ENCODE results near the gene GRK5. TPM values are rescaled to one million over a fixed set of nuclear protein-coding genes. Genes with fewer than 3 reads are reported as not detected.

GRK5 gene
- total RNA-seq, 2 donors from 2014 or later = 4.8 to 10.6 TPM

GRCh38 chr10:119265691-119266090, 58.3 kb downstream of the GRK5 start:
- 94% methylated on average over 6 of the region's 6 CpGs for WGBS
- no peak for DNase-seq (ENCODE audit: low spot score)

GRCh38 chr10:119267384-119267783, 60.0 kb downstream of the GRK5 start:
- no peak for TF ChIP-seq CTCF (IDR thresholded peaks at IDR 0.05)
- intact Hi-C loops (cut with DNase I) = no loop called here

More at GRCh38 chr10:119265691-119266090, 58.3 kb downstream of the GRK5 start:
- H3K36me3 ChIP-seq = no peaks in the 10 kb centered on the region
- intact Hi-C loops (cut with DNase I) = no loop called here
- H3K27me3 ChIP-seq (replicated peaks; ENCODE audit: insufficient read depth) = no peaks in the 10 kb centered on the region
- no peak overlapping the region for H3K4me3 ChIP-seq
- H3K27ac ChIP-seq = no peak overlapping the region
- TF ChIP-seq POLR2A (IDR thresholded peaks at IDR 0.05) (no peak), POLR2AphosphoS5 (IDR thresholded peaks at IDR 0.05) (no peak), CTCF (IDR thresholded peaks at IDR 0.05) (no peak)
- H3K9me3 ChIP-seq = no peaks in the 10 kb centered on the region
- no peaks in the 10 kb centered on the region for H3K4me1 ChIP-seq (replicated peaks)

GRCh38 chr10:119268428-119268827, 61.1 kb downstream of the GRK5 start:
- no peaks in the 10 kb centered on the region for H3K27me3 ChIP-seq (replicated peaks; ENCODE audit: insufficient read depth)
- H3K9me3 ChIP-seq = no peaks in the 10 kb centered on the region
- H3K27ac ChIP-seq = no peak overlapping the region
- intact Hi-C loops (cut with DNase I) = no loop called here
- 94% methylated on average over 7 of the region's 7 CpGs for WGBS
- H3K36me3 ChIP-seq = no peaks in the 10 kb centered on the region
- TF ChIP-seq POLR2AphosphoS5 (IDR thresholded peaks at IDR 0.05) = no peak
- no peak for TF ChIP-seq POLR2A (IDR thresholded peaks at IDR 0.05)
- no peak for TF ChIP-seq CTCF (IDR thresholded peaks at IDR 0.05)
- H3K4me3 ChIP-seq = no peak overlapping the region
- no peaks in the 10 kb centered on the region for H3K4me1 ChIP-seq (replicated peaks)
- no peak for DNase-seq (ENCODE audit: low spot score)

More at GRCh38 chr10:119267384-119267783, 60.0 kb downstream of the GRK5 start:
- Histone ChIP-seq H3K36me3 (no peaks in the 10 kb centered on the region), H3K27me3 (replicated peaks; ENCODE audit: insufficient read depth) (no peaks in the 10 kb centered on the region), H3K27ac (no peak overlapping the region), H3K9me3 (no peaks in the 10 kb centered on the region), H3K4me3 (no peak overlapping the region), H3K4me1 (replicated peaks) (no peaks in the 10 kb centered on the region)
- no peak for DNase-seq (ENCODE audit: low spot score)
- WGBS = 86% methylated on average over 10 of the region's 10 CpGs

- no peak overlapping the region for H3K27ac ChIP-seq
These were observed 61.6 kb downstream of the GRK5 start for GRCh38 chr10:119268871-119269506.

More at GRCh38 chr10:119268871-119269506, 61.6 kb downstream of the GRK5 start:
- intact Hi-C loops (cut with DNase I) = no loop called here
- 72% methylated on average over 10 of the region's 11 CpGs for WGBS
- Histone ChIP-seq H3K36me3 (no peaks in the 10 kb centered on the region), H3K27me3 (replicated peaks; ENCODE audit: insufficient read depth) (no peaks in the 10 kb centered on the region), H3K4me3 (no peak overlapping the region), H3K4me1 (replicated peaks) (no peaks in the 10 kb centered on the region), H3K9me3 (no peaks in the 10 kb centered on the region)
- DNase-seq (ENCODE audit: low spot score) = no peak
- TF ChIP-seq POLR2AphosphoS5 (IDR thresholded peaks at IDR 0.05) (no peak), CTCF (IDR thresholded peaks at IDR 0.05) (no peak), POLR2A (IDR thresholded peaks at IDR 0.05) (no peak)

All from prostate gland (tissue), 2 donors.